Astrocyte of the cerebellum (primary cell): ENCODE results near the gene OGFRL1.

Experiments
- DNase-seq: peaks from one replicate; pipeline ENCODE4 v3.0.0-alpha.2; 2011; ENCODE audit warnings: low read depth
- H3K4me3 ChIP-seq: 2 replicates; pipeline ENCODE4 v1.5.1; 2011; ENCODE audit warnings: mild to moderate bottlenecking, low read depth, low read length, moderate library complexity
- in situ Hi-C: cut with HindIII; loops from 2 replicates; pipeline ENCODE4 v1.10.0; 2017; ENCODE audit warnings: low sequenced_read_pairs
- TF ChIP-seq, protein P1 (sequence below): IDR thresholded peaks from 2 replicates; pipeline ENCODE4 v1.5.1; 2012; ENCODE audit warnings: low read length, low read depth, moderate library complexity, mild to moderate bottlenecking; ENCODE audit errors: missing control alignments

The OGFRL1 gene

GRCh38 chr6:71250099-71250602 is 38.5 kb upstream of the OGFRL1 start:
- TF ChIP-seq, protein P1, sequence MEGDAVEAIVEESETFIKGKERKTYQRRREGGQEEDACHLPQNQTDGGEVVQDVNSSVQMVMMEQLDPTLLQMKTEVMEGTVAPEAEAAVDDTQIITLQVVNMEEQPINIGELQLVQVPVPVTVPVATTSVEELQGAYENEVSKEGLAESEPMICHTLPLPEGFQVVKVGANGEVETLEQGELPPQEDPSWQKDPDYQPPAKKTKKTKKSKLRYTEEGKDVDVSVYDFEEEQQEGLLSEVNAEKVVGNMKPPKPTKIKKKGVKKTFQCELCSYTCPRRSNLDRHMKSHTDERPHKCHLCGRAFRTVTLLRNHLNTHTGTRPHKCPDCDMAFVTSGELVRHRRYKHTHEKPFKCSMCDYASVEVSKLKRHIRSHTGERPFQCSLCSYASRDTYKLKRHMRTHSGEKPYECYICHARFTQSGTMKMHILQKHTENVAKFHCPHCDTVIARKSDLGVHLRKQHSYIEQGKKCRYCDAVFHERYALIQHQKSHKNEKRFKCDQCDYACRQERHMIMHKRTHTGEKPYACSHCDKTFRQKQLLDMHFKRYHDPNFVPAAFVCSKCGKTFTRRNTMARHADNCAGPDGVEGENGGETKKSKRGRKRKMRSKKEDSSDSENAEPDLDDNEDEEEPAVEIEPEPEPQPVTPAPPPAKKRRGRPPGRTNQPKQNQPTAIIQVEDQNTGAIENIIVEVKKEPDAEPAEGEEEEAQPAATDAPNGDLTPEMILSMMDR = no peak
- in situ Hi-C loops = no loop called here
- no peak overlapping the region for H3K4me3 ChIP-seq
- peak; percentile 33 for DNase-seq

- TF ChIP-seq, protein P1 = no peak
- H3K4me3 ChIP-seq = no peak overlapping the region
- in situ Hi-C loops = no loop called here
- DNase-seq = no peak
Observed at GRCh38 chr6:71252410-71252809, 36.2 kb upstream of the OGFRL1 start.

GRCh38 chr6:71252960-71253359 is 35.7 kb upstream of the OGFRL1 start:
- DNase-seq = no peak
- H3K4me3 ChIP-seq = no peak overlapping the region
- in situ Hi-C loops = no loop called here

GRCh38 chr6:71254323-71254722 is 34.3 kb upstream of the OGFRL1 start:
- no peak for DNase-seq
- no peak overlapping the region for H3K4me3 ChIP-seq
- in situ Hi-C loops = no loop called here
- TF ChIP-seq, protein P1 = no peak

More at GRCh38 chr6:71252960-71253359, 35.7 kb upstream of the OGFRL1 start:
- TF ChIP-seq, protein P1 = no peak

- DNase-seq = no peak
- TF ChIP-seq, protein P1 = no peak
- in situ Hi-C loops = no loop called here
- no peak overlapping the region for H3K4me3 ChIP-seq
Observed at GRCh38 chr6:71258078-71258866, 30.3 kb upstream of the OGFRL1 start.

DNA sequence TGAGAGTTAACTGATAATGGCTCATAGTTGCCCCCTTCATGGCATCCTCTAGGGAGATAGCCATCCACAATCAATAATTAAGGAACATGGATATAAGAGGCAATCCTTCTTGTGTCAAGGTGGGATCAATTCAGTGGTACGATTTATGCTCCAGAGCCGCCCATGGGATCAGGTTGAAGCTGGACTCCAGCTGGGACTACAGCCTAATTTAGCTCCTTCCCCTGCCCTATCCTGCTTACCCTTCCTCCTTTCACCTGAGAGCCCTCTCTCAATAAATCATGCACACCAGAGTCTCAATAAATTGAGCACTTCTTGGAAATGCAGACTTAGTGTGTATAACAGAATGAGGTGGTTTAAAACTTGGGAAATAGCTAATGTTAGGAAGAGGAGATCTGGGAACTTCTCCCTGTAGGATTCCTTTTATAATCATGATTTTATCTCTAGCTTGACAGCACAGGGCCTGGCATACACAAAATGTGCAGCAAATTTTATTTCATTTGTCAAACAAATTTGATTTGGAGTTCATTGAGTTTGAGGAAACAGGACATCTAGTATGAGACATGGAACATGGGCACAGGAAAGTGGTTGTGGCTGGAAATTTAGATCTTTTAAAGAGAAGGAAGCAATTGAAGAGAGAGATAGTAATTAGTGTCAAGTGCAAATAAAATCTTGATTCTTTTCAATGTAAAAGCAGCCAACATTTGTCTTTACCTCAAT is 28.6 kb upstream of the OGFRL1 start:
- no peak for DNase-seq
- in situ Hi-C loops = no loop called here
- no peak overlapping the region for H3K4me3 ChIP-seq
- TF ChIP-seq, protein P1 = no peak
